HepG2 (cell line): ENCODE results near the gene IL9R.
"Not testable (repeated sequence)": the region's sequence is repeated elsewhere in the genome, so short reads cannot be mapped to it uniquely, and the experiment has no call there.

Source experiments
- BRCA1 ChIP-seq: sonication (generic); formaldehyde crosslinking; IDR thresholded peaks from 2 replicates; pipeline ENCODE4 v1.4.0; 2020; ENCODE audit warnings: missing genetic modification reagents
- CEBPG ChIP-seq: IDR thresholded peaks from 2 replicates; pipeline ENCODE4 v1.6.1; 2016
- KDM5A ChIP-seq: fragments of 200-600 bp; sonication (generic); IDR thresholded peaks from 2 replicates; pipeline ENCODE4 v1.7.0; 2018; ENCODE audit warnings: antibody characterized with exemption, mild to moderate bottlenecking, low read length, borderline replicate concordance
- SAP130 ChIP-seq: IDR thresholded peaks from 2 replicates; pipeline ENCODE4 v1.6.1; 2016; ENCODE audit warnings: low read depth
- ZNF792 ChIP-seq: IDR thresholded peaks from 2 replicates; pipeline ENCODE4 v1.6.1; 2016
- TF ChIP-seq, protein P1 (sequence below): sonication (generic); formaldehyde crosslinking; IDR thresholded peaks from 2 replicates; pipeline ENCODE4 v1.4.0; 2020; ENCODE audit warnings: missing genetic modification reagents, borderline replicate concordance
- TF ChIP-seq, protein P2 (sequence below): sonication (generic); formaldehyde crosslinking; IDR thresholded peaks from 2 replicates; pipeline ENCODE4 v1.4.0; 2020; ENCODE audit warnings: mild to moderate bottlenecking, missing genetic modification reagents
- TF ChIP-seq, protein P3 (sequence below): sonication (generic); formaldehyde crosslinking; IDR thresholded peaks from 2 replicates; pipeline ENCODE4 v1.5.0; 2020; ENCODE audit warnings: mild to moderate bottlenecking, missing genetic modification reagents, moderate library complexity

DNA sequence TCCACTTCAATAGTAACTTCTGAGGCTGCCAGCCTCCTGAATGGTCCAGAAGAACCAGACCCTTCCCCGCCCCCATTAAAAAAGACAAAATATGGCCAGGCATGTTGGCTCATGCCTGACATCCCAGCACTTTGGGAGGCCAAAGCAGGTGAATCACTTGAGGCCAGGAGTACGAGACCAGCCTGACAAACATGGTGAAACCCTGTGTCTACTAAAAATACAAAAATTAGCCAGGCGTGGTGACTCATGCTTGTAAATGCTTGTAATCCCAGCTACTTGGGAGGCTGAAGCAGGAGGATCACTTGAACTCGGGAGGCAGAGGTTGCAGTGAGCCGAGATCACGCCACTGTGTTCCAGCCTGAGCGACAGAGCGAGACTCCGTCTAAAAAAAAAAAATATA is 2.3 kb downstream of the IL9R start:
- TF ChIP-seq CEBPG (CRISPR knock-in tag); BRCA1 (CRISPR knock-in tag); ZNF792; SAP130 (CRISPR knock-in tag); KDM5A: not testable (repeated sequence)
- TF ChIP-seq, protein P1, sequence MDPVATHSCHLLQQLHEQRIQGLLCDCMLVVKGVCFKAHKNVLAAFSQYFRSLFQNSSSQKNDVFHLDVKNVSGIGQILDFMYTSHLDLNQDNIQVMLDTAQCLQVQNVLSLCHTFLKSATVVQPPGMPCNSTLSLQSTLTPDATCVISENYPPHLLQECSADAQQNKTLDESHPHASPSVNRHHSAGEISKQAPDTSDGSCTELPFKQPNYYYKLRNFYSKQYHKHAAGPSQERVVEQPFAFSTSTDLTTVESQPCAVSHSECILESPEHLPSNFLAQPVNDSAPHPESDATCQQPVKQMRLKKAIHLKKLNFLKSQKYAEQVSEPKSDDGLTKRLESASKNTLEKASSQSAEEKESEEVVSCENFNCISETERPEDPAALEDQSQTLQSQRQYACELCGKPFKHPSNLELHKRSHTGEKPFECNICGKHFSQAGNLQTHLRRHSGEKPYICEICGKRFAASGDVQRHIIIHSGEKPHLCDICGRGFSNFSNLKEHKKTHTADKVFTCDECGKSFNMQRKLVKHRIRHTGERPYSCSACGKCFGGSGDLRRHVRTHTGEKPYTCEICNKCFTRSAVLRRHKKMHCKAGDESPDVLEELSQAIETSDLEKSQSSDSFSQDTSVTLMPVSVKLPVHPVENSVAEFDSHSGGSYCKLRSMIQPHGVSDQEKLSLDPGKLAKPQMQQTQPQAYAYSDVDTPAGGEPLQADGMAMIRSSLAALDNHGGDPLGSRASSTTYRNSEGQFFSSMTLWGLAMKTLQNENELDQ (CRISPR knock-in tag): not testable (repeated sequence)
- TF ChIP-seq, protein P2, sequence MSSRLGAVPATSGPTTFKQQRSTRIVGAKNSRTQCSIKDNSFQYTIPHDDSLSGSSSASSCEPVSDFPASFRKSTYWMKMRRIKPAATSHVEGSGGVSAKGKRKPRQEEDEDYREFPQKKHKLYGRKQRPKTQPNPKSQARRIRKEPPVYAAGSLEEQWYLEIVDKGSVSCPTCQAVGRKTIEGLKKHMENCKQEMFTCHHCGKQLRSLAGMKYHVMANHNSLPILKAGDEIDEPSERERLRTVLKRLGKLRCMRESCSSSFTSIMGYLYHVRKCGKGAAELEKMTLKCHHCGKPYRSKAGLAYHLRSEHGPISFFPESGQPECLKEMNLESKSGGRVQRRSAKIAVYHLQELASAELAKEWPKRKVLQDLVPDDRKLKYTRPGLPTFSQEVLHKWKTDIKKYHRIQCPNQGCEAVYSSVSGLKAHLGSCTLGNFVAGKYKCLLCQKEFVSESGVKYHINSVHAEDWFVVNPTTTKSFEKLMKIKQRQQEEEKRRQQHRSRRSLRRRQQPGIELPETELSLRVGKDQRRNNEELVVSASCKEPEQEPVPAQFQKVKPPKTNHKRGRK (CRISPR knock-in tag): not testable (repeated sequence)
- TF ChIP-seq, protein P3, sequence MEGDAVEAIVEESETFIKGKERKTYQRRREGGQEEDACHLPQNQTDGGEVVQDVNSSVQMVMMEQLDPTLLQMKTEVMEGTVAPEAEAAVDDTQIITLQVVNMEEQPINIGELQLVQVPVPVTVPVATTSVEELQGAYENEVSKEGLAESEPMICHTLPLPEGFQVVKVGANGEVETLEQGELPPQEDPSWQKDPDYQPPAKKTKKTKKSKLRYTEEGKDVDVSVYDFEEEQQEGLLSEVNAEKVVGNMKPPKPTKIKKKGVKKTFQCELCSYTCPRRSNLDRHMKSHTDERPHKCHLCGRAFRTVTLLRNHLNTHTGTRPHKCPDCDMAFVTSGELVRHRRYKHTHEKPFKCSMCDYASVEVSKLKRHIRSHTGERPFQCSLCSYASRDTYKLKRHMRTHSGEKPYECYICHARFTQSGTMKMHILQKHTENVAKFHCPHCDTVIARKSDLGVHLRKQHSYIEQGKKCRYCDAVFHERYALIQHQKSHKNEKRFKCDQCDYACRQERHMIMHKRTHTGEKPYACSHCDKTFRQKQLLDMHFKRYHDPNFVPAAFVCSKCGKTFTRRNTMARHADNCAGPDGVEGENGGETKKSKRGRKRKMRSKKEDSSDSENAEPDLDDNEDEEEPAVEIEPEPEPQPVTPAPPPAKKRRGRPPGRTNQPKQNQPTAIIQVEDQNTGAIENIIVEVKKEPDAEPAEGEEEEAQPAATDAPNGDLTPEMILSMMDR: not testable (repeated sequence)
